ENCODE data around the gene SERBP1. TPM values are rescaled to one million over a fixed set of nuclear protein-coding genes. Genes with fewer than 3 reads are reported as not detected.

The SERBP1 gene
- total RNA-seq = 147 and 224 TPM in 2 replicates

DNA sequence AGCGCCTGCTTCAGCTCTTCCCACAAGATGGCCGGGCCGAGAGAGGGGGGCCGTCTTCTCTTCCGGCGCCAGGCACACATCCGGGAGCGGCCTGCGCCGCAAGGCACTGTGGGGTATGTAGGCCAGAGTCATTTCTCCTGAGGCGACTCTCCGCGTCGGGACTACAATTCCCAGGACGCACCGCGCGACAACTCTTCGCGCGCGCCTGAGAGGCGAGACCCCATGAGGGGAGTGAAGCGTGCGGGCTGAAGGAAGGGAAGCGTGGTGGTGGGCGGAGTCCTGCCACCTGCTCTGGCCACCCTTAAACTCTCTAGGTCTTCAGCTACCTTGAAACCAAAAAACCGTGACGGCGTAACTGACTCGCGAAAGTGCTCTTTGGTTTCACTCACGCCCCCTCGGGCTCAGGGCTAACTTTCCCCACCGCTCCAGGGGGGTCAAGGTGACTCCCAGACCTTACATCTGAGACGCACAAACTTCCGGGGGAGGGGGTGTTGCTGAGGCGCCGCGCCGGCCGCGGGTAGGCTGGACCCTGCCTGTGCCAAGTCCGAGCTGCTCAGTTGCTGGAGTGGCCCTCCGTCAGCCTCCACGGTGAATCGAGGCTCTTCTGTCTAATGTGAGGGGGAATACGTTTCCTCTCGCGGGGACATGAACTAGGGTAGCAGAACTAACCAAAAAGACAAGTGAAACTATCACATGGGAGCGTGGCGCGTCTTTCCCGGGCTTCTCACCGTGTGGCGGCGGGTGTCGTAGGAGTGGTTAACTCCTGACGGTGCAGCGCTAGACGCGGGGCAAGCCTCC, at the start of gene SERBP1:
Gene SERBP1, minus strand, starts transcription at position 45 of the 798 bp plus-strand sequence. CDS start 102 bp downstream, outside the sequence.

Other genes starting within 250 kb of the SERBP1 start
- gene IL12RB2, start 122.5 kb downstream of the SERBP1 start, total RNA-seq = 0.11 TPM in 1 of 2 replicates, not detected in the other